ENCODE results near the gene JSRP1.

The JSRP1 gene

DNA sequence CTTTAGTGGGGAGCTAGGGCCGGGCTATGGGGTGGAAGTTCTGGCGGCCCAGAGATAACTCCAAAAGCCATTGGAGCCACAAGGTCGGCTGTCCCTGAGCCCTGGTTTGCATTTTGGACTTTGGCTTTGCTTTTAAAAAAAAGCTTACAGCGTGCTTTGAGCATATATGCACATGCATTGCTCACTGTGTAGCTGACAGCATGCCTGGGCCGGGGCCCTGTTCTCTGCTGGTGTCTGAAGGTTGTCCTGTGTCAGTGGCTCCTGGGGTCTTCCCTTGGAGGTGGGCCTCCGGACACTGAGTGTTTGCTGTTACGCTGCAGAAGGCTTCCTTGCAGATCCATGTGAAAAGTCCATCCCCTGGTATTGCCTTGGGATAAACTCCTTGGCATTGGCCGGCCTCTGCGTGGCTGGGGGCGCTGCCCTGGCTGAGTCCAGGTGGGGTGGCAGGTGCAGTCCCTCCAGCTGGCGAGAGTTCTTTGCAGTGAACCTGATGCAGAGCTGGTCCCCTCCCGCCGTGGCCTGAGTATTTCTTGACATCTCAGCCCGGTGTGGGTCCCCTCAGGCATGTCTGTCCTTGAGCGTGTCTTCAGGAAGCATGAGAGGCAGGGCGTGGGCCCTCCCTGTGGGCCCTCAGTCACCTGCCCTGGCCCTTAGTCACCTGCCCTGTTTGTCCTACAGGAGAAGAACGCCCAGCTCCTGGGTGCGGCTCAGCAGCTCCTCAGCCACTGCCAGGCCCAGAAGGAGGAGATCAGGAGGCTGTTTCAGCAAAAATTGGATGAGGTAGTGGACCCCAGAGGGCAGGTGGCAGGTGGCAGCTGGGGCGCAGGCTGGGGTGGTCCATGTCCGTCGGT is 43.1 kb downstream of the JSRP1 start:
- Histone ChIP-seq H3K4me3 (replicated peaks; ENCODE audit: insufficient read depth, low read length) (no peak overlapping the region), H3K27me3 (ENCODE audit: insufficient read depth, poor library complexity, severe bottlenecking) (no peaks in the 10 kb centered on the region), H3K27ac (replicated peaks) (no peak overlapping the region)
- TF ChIP-seq REST (IDR thresholded peaks at IDR 0.05; ENCODE audit: insufficient replicate concordance, low read depth) (no peak), GABPA (IDR thresholded peaks at IDR 0.05; ENCODE audit: low read depth) (no peak), POLR2AphosphoS5 (IDR thresholded peaks at IDR 0.05; ENCODE audit: low read depth) (no peak), SPI1 (IDR thresholded peaks at IDR 0.05; ENCODE audit: borderline replicate concordance, low read depth) (no peak)
- TF ChIP-seq, protein P1, sequence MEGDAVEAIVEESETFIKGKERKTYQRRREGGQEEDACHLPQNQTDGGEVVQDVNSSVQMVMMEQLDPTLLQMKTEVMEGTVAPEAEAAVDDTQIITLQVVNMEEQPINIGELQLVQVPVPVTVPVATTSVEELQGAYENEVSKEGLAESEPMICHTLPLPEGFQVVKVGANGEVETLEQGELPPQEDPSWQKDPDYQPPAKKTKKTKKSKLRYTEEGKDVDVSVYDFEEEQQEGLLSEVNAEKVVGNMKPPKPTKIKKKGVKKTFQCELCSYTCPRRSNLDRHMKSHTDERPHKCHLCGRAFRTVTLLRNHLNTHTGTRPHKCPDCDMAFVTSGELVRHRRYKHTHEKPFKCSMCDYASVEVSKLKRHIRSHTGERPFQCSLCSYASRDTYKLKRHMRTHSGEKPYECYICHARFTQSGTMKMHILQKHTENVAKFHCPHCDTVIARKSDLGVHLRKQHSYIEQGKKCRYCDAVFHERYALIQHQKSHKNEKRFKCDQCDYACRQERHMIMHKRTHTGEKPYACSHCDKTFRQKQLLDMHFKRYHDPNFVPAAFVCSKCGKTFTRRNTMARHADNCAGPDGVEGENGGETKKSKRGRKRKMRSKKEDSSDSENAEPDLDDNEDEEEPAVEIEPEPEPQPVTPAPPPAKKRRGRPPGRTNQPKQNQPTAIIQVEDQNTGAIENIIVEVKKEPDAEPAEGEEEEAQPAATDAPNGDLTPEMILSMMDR (IDR thresholded peaks at IDR 0.05; ENCODE audit: insufficient read depth, low read length), result no peak
- no peak for DNase-seq (ENCODE audit: low read depth in 1 of 2, low spot score in 1 of 2)

DNA sequence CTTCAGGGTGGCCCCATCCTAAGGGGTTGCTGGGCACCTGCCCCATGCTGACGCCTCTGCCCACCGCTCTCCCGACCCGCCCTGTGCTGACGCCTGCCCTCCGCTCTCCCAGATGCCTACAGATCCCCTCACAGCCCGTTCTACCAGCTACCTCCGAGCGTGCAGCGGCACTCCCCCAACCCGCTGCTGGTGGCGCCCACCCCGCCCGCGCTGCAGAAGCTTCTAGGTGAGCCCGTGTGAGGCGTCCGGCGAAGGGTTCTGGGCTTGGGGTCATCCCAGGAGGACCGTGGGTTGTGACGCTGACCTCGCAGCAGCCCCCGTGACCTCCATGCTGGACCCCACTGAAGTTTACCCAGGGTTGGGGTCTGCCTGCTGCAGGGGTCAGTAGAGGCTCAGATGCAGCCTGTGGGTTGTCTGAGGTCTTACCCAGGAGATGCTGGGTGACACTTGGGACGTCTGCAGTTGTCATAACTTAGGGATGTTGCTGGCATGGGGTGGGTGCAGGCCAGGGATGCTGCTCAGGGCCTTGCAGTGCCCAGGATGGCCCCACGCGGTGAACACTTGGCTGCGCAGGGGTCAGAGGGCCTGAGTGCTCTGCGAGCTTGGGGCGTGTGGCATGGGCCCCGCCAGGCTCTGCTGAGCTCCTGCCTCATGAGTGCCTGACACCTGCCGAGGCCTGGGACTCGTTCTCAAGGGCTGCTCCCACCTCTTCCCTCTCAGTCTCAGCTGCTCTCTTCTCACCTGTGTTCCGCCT is 45.1 kb downstream of the JSRP1 start:
- Histone ChIP-seq H3K4me3 (replicated peaks; ENCODE audit: insufficient read depth, low read length) (no peak overlapping the region), H3K27ac (replicated peaks) (no peak overlapping the region), H3K27me3 (ENCODE audit: insufficient read depth, poor library complexity, severe bottlenecking) (no peaks in the 10 kb centered on the region)
- no peak for TF ChIP-seq SPI1 (IDR thresholded peaks at IDR 0.05; ENCODE audit: borderline replicate concordance, low read depth)
- DNase-seq (ENCODE audit: low read depth in 1 of 2, low spot score in 1 of 2), result no peak

GRCh38 chr19:2210206-2210605 is 46.0 kb downstream of the JSRP1 start:
- no peak for DNase-seq (ENCODE audit: low read depth in 1 of 2, low spot score in 1 of 2)
- TF ChIP-seq POLR2AphosphoS5 (IDR thresholded peaks at IDR 0.05; ENCODE audit: low read depth) (no peak), GABPA (IDR thresholded peaks at IDR 0.05; ENCODE audit: low read depth) (no peak), SPI1 (IDR thresholded peaks at IDR 0.05; ENCODE audit: borderline replicate concordance, low read depth) (no peak), REST (IDR thresholded peaks at IDR 0.05; ENCODE audit: insufficient replicate concordance, low read depth) (no peak)
- TF ChIP-seq, protein P1 (IDR thresholded peaks at IDR 0.05; ENCODE audit: insufficient read depth, low read length), result no peak
- Histone ChIP-seq H3K27ac (replicated peaks) (no peak overlapping the region), H3K4me3 (replicated peaks; ENCODE audit: insufficient read depth, low read length) (no peak overlapping the region), H3K27me3 (ENCODE audit: insufficient read depth, poor library complexity, severe bottlenecking) (no peaks in the 10 kb centered on the region)

- no peak for TF ChIP-seq GABPA (IDR thresholded peaks at IDR 0.05; ENCODE audit: low read depth)
- TF ChIP-seq REST (IDR thresholded peaks at IDR 0.05; ENCODE audit: insufficient replicate concordance, low read depth), result no peak
- TF ChIP-seq, protein P1 (IDR thresholded peaks at IDR 0.05; ENCODE audit: insufficient read depth, low read length), result no peak
- no peak for TF ChIP-seq SPI1 (IDR thresholded peaks at IDR 0.05; ENCODE audit: borderline replicate concordance, low read depth)
- TF ChIP-seq POLR2AphosphoS5 (IDR thresholded peaks at IDR 0.05; ENCODE audit: low read depth), result no peak
- no peak overlapping the region for H3K27ac ChIP-seq (replicated peaks)
- no peaks in the 10 kb centered on the region for H3K27me3 ChIP-seq (ENCODE audit: insufficient read depth, poor library complexity, severe bottlenecking)
- no peak overlapping the region for H3K4me3 ChIP-seq (replicated peaks; ENCODE audit: insufficient read depth, low read length)
- no peak for DNase-seq (ENCODE audit: low read depth in 1 of 2, low spot score in 1 of 2)
Measured at GRCh38 chr19:2209408-2209807, 46.8 kb downstream of the JSRP1 start.
